Kidney capillary endothelial cell (primary cell): ENCODE results near the gene VANGL2.

Experiments
- DNase-seq: peaks from one replicate; pipeline ENCODE4 v3.0.0-alpha.2; 2018; ENCODE audit warnings: low spot score

Gene VANGL2

GRCh38 chr1:160406131-160406968 is 6.0 kb downstream of the VANGL2 start:
- DNase-seq: no peak

- no peak for DNase-seq
Measured at GRCh38 chr1:160407839-160408801, 7.8 kb downstream of the VANGL2 start.

- DNase-seq: no peak
Measured at GRCh38 chr1:160408864-160409263, 8.5 kb downstream of the VANGL2 start.

GRCh38 chr1:160409486-160409885 is 9.1 kb downstream of the VANGL2 start:
- no peak for DNase-seq

GRCh38 chr1:160410406-160411005 is 10.1 kb downstream of the VANGL2 start:
- no peak for DNase-seq

- DNase-seq: no peak
Measured at GRCh38 chr1:160411271-160412027, 11.1 kb downstream of the VANGL2 start.

GRCh38 chr1:160412028-160412362 is 11.6 kb downstream of the VANGL2 start:
- DNase-seq: no peak

GRCh38 chr1:160413716-160414115 is 13.4 kb downstream of the VANGL2 start:
- no peak for DNase-seq

GRCh38 chr1:160414881-160415280 is 14.5 kb downstream of the VANGL2 start:
- no peak for DNase-seq

- DNase-seq: no peak
Measured at GRCh38 chr1:160415696-160416290, 15.4 kb downstream of the VANGL2 start.

- peak; percentile 32 for DNase-seq
Measured at GRCh38 chr1:160416369-160416768, 16.0 kb downstream of the VANGL2 start.

- no peak for DNase-seq
Measured at GRCh38 chr1:160418483-160418882, 18.1 kb downstream of the VANGL2 start.

- DNase-seq: no peak
Measured at GRCh38 chr1:160419150-160419837, 18.9 kb downstream of the VANGL2 start.

GRCh38 chr1:160419838-160420169 is 19.4 kb downstream of the VANGL2 start:
- no peak for DNase-seq

GRCh38 chr1:160420881-160421842 is 20.8 kb downstream of the VANGL2 start:
- no peak for DNase-seq

- DNase-seq: no peak
Measured at GRCh38 chr1:160421881-160422280, 21.5 kb downstream of the VANGL2 start.

- no peak for DNase-seq
Measured at GRCh38 chr1:160423966-160424365, 23.6 kb downstream of the VANGL2 start.

- DNase-seq: no peak
Measured at GRCh38 chr1:160425847-160426246, 25.5 kb downstream of the VANGL2 start.

GRCh38 chr1:160427625-160428024 is 27.3 kb downstream of the VANGL2 start:
- no peak for DNase-seq

- no peak for DNase-seq
Measured at GRCh38 chr1:160428053-160428452, 27.7 kb downstream of the VANGL2 start.
